ENCODE results near the gene ZBTB7C. TPM values are rescaled to one million over a fixed set of nuclear protein-coding genes. Genes with fewer than 3 reads are reported as not detected.

ZBTB7C gene
- total RNA-seq, 1 experiment from 2014 or later: 0.33 TPM

DNA sequence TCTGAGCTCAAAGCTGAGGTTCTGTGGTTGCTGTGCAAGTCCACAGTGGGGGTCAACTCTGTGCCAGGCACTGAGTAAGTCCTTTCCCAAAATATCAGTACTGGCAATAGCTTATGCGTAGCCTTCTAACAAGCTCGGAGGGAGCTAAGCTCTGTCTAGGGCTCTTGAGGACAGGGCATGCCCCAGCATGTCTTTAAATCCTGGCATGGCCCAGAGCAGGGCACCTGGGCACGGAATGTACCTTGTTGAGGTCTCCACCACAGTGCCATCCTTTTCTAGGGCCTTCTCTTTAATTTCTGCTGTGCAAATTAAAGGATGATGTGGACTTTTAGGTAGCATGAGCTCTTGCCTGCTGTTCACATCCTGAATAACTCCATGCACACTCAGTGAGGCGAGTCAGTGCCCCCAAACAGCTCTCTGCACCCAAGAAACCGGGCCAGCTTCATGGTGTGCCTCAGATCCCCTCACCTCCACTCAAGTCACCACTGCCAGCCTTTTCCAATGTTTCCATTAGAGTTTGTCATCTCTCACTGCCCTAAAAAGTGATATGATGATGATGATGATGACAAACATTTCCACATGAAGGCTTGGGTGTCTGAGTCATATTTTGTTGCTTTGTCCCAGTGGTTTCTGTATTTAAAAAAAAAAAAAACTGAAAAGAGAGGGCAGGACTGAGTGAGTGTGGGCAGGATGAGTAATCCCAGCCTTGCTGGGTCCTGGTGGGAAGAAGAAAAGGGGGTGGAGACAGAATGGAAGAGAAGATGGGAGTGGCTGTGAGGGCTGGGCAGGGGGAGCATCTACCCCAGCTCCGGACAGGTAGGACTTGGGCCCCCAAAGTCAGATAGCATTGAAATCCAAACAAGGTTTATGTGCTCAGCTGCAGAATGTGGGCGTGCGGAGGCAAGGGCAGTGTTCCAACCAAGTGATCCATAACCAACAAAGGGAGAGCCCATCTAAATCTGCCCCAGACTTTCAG lies 78.9 kb downstream of the ZBTB7C start:
- no peak overlapping the region for H3K4me2 ChIP-seq (ENCODE audit: insufficient read depth, insufficient read length, low read length)
- H3K27me3 ChIP-seq (ENCODE audit: insufficient read depth, low read length): no peaks in the 10 kb centered on the region
- H2BK15ac ChIP-seq (ENCODE audit: low read depth, low read length): no peak overlapping the region
- H3K79me2 ChIP-seq (ENCODE audit: insufficient read depth, low read length): no peaks in the 10 kb centered on the region
- no peak overlapping the region for H2BK5ac ChIP-seq (ENCODE audit: insufficient read length, low read length)
- no peak overlapping the region for H2AFZ ChIP-seq (ENCODE audit: low read length)
- H3K79me1 ChIP-seq (ENCODE audit: insufficient read depth, low read depth, low read length, poor library complexity, severe bottlenecking): no peaks in the 10 kb centered on the region
- H2BK120ac ChIP-seq (ENCODE audit: low read depth, low read length, poor library complexity, severe bottlenecking): no peak overlapping the region
- no peaks in the 10 kb centered on the region for H4K20me1 ChIP-seq (ENCODE audit: control insufficient read depth, insufficient read depth, insufficient read length)
- Mint-ChIP-seq H3K27ac (no peak overlapping the region; a peak in 1 of 7 replicates), H3K4me3 (no peak overlapping the region), H3K27me3 (ENCODE audit: low read depth) (peaks cover 7% of the 10 kb centered on the region), H3K36me3 (ENCODE audit: insufficient read depth in 1 of 3, low read depth in 3 of 3) (no peaks in the 10 kb centered on the region), H3K9me3 (no peaks in the 10 kb centered on the region), H3K4me1 (peaks cover 16 to 18% of the 10 kb centered on the region in 2 experiments)
- no peak overlapping the region for H2AK5ac ChIP-seq (ENCODE audit: insufficient read length, low read length)
- H2BK20ac ChIP-seq (ENCODE audit: low read depth, low read length, poor library complexity, severe bottlenecking): no peak overlapping the region
- no peaks in the 10 kb centered on the region for H3K23me2 ChIP-seq (ENCODE audit: insufficient read length, low read depth, low read length, poor library complexity, severe bottlenecking)
- no peak overlapping the region for H3T11ph ChIP-seq (ENCODE audit: low read length)
- TF ChIP-seq, protein P1, sequence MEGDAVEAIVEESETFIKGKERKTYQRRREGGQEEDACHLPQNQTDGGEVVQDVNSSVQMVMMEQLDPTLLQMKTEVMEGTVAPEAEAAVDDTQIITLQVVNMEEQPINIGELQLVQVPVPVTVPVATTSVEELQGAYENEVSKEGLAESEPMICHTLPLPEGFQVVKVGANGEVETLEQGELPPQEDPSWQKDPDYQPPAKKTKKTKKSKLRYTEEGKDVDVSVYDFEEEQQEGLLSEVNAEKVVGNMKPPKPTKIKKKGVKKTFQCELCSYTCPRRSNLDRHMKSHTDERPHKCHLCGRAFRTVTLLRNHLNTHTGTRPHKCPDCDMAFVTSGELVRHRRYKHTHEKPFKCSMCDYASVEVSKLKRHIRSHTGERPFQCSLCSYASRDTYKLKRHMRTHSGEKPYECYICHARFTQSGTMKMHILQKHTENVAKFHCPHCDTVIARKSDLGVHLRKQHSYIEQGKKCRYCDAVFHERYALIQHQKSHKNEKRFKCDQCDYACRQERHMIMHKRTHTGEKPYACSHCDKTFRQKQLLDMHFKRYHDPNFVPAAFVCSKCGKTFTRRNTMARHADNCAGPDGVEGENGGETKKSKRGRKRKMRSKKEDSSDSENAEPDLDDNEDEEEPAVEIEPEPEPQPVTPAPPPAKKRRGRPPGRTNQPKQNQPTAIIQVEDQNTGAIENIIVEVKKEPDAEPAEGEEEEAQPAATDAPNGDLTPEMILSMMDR (conservative IDR thresholded peaks at IDR 0.05): no peak
- no peak overlapping the region for H3K27ac ChIP-seq (ENCODE audit: insufficient read length, low read depth, low read length)
- DNase-seq: no peak
- no peak overlapping the region for H3K23ac ChIP-seq (ENCODE audit: insufficient read length, low read depth, low read length)
- no peaks in the 10 kb centered on the region for H3K9me3 ChIP-seq (ENCODE audit: control insufficient read depth, low read depth, low read length)
- H3K14ac ChIP-seq (ENCODE audit: insufficient read depth, low read length): no peak overlapping the region
- no peak overlapping the region for H4K8ac ChIP-seq (replicated peaks; ENCODE audit: insufficient read length, low read depth, low read length)
- no peak overlapping the region for H3K4ac ChIP-seq (ENCODE audit: low read depth, low read length)
- no peak overlapping the region for H2BK12ac ChIP-seq (ENCODE audit: insufficient read length, low read depth, low read length)
- H4K91ac ChIP-seq (ENCODE audit: insufficient read length, low read depth, low read length): no peak overlapping the region
- no peak overlapping the region for H3K56ac ChIP-seq (ENCODE audit: insufficient read length, low read depth, low read length)
- no peak overlapping the region for H3K18ac ChIP-seq (ENCODE audit: insufficient read length, low read depth, low read length)
- no peaks in the 10 kb centered on the region for H3K4me1 ChIP-seq (ENCODE audit: insufficient read depth, low read length)
- no peak overlapping the region for H3K9ac ChIP-seq (ENCODE audit: extremely low read depth, insufficient read length, low read length)
- no peak overlapping the region for H4K5ac ChIP-seq (ENCODE audit: insufficient read length, low read depth, low read length)
- WGBS (ENCODE audit: extremely low coverage, insufficient read length, low lambda C conversion rate): no CpG with 5 or more reads among the region's 8 CpGs

All from H9 (cell line).